Measurements from ENCODE around the gene TTLL13. TPM values are rescaled to one million over a fixed set of nuclear protein-coding genes. Genes with fewer than 3 reads are reported as not detected.

The TTLL13 gene
- total RNA-seq, 1 experiment from 2014 or later, result 0.14 TPM

GRCh38 chr15:90225504-90226234, 23.7 kb upstream of the TTLL13 start:
- DNase-seq, result no peak
- Histone ChIP-seq H3K27me3 (ENCODE audit: control insufficient read depth, insufficient read depth, low read length) (no peaks in the 10 kb centered on the region), H3K4me3 (ENCODE audit: insufficient read depth, low read depth, low read length) (no peak overlapping the region), H3K36me3 (replicated peaks; ENCODE audit: control insufficient read depth, insufficient read depth, low read length) (peaks cover 35% of the 10 kb centered on the region)

GRCh38 chr15:90227336-90227735, 22.0 kb upstream of the TTLL13 start:
- no peaks in the 10 kb centered on the region for H3K27me3 ChIP-seq (ENCODE audit: control insufficient read depth, insufficient read depth, low read length)
- peaks cover 32% of the 10 kb centered on the region for H3K36me3 ChIP-seq (replicated peaks; ENCODE audit: control insufficient read depth, insufficient read depth, low read length)
- DNase-seq, result peak; percentile 27
- H3K4me3 ChIP-seq (ENCODE audit: insufficient read depth, low read depth, low read length), result no peak overlapping the region

- peaks cover 32% of the 10 kb centered on the region for H3K36me3 ChIP-seq (replicated peaks; ENCODE audit: control insufficient read depth, insufficient read depth, low read length)
- H3K4me3 ChIP-seq (ENCODE audit: insufficient read depth, low read depth, low read length), result no peak overlapping the region
- no peaks in the 10 kb centered on the region for H3K27me3 ChIP-seq (ENCODE audit: control insufficient read depth, insufficient read depth, low read length)
- DNase-seq, result peak; percentile 42
Observed at GRCh38 chr15:90227816-90228772, 21.3 kb upstream of the TTLL13 start.

GRCh38 chr15:90228960-90229359, 20.4 kb upstream of the TTLL13 start:
- DNase-seq, result no peak
- Histone ChIP-seq H3K36me3 (replicated peaks; ENCODE audit: control insufficient read depth, insufficient read depth, low read length) (peaks cover 26% of the 10 kb centered on the region), H3K4me3 (ENCODE audit: insufficient read depth, low read depth, low read length) (no peak overlapping the region), H3K27me3 (ENCODE audit: control insufficient read depth, insufficient read depth, low read length) (no peaks in the 10 kb centered on the region)

- Histone ChIP-seq H3K4me3 (ENCODE audit: insufficient read depth, low read depth, low read length) (no peak overlapping the region), H3K36me3 (replicated peaks; ENCODE audit: control insufficient read depth, insufficient read depth, low read length) (peaks cover 17% of the 10 kb centered on the region), H3K27me3 (ENCODE audit: control insufficient read depth, insufficient read depth, low read length) (no peaks in the 10 kb centered on the region)
- peak; percentile 37 for DNase-seq
Observed at GRCh38 chr15:90230071-90230494, 19.3 kb upstream of the TTLL13 start.

- no peaks in the 10 kb centered on the region for H3K27me3 ChIP-seq (ENCODE audit: control insufficient read depth, insufficient read depth, low read length)
- H3K4me3 ChIP-seq (ENCODE audit: insufficient read depth, low read depth, low read length), result no peak overlapping the region
- peak; percentile 30 for DNase-seq
- peaks cover 17% of the 10 kb centered on the region for H3K36me3 ChIP-seq (replicated peaks; ENCODE audit: control insufficient read depth, insufficient read depth, low read length)
Observed at GRCh38 chr15:90230610-90231009, 18.7 kb upstream of the TTLL13 start.

- H3K27me3 ChIP-seq (ENCODE audit: control insufficient read depth, insufficient read depth, low read length), result no peaks in the 10 kb centered on the region
- peak; percentile 30 for DNase-seq
- no peak overlapping the region for H3K4me3 ChIP-seq (ENCODE audit: insufficient read depth, low read depth, low read length)
- peaks cover 13% of the 10 kb centered on the region for H3K36me3 ChIP-seq (replicated peaks; ENCODE audit: control insufficient read depth, insufficient read depth, low read length)
Observed at GRCh38 chr15:90231028-90232017, 18.0 kb upstream of the TTLL13 start.

- DNase-seq, result peak; percentile 25
- Histone ChIP-seq H3K27me3 (ENCODE audit: control insufficient read depth, insufficient read depth, low read length) (no peaks in the 10 kb centered on the region), H3K36me3 (replicated peaks; ENCODE audit: control insufficient read depth, insufficient read depth, low read length) (peaks cover 13% of the 10 kb centered on the region), H3K4me3 (ENCODE audit: insufficient read depth, low read depth, low read length) (no peak overlapping the region)
Observed at GRCh38 chr15:90232196-90232595, 17.2 kb upstream of the TTLL13 start.

GRCh38 chr15:90232941-90233386, 16.4 kb upstream of the TTLL13 start:
- Histone ChIP-seq H3K4me3 (ENCODE audit: insufficient read depth, low read depth, low read length) (peak overlapping the region; percentile 85), H3K27me3 (ENCODE audit: control insufficient read depth, insufficient read depth, low read length) (no peaks in the 10 kb centered on the region), H3K36me3 (replicated peaks; ENCODE audit: control insufficient read depth, insufficient read depth, low read length) (peaks cover 8% of the 10 kb centered on the region)
- DNase-seq, result no peak

- peak; percentile 100 for DNase-seq
- Histone ChIP-seq H3K36me3 (replicated peaks; ENCODE audit: control insufficient read depth, insufficient read depth, low read length) (peaks cover 4% of the 10 kb centered on the region), H3K4me3 (ENCODE audit: insufficient read depth, low read depth, low read length) (peak within 1 kb of the TSS; percentile 85), H3K27me3 (ENCODE audit: control insufficient read depth, insufficient read depth, low read length) (no peaks in the 10 kb centered on the region)
Observed at GRCh38 chr15:90233387-90234095, 15.8 kb upstream of the TTLL13 start, which contains the start of gene CIB1. CIB1 (minus strand) TSS chr15:90233941; CDS start chr15:90233885, 56 bp downstream.

GRCh38 chr15:90234096-90234988, 15.0 kb upstream of the TTLL13 start, which contains the start of gene GDPGP1:
GDPGP1 (plus strand) TSS chr15:90234209; CDS start chr15:90240909, 6,700 bp downstream.
- Histone ChIP-seq H3K27me3 (ENCODE audit: control insufficient read depth, insufficient read depth, low read length) (no peaks in the 10 kb centered on the region), H3K4me3 (ENCODE audit: insufficient read depth, low read depth, low read length) (peak within 1 kb of the TSS; percentile 85), H3K36me3 (replicated peaks; ENCODE audit: control insufficient read depth, insufficient read depth, low read length) (peaks cover 1% of the 10 kb centered on the region)
- DNase-seq, result no peak

GRCh38 chr15:90239371-90239770, 10.0 kb upstream of the TTLL13 start:
- no peaks in the 10 kb centered on the region; the same call in none of the 2 replicates for H3K36me3 ChIP-seq (replicated peaks; ENCODE audit: control insufficient read depth, insufficient read depth, low read length)
- H3K4me3 ChIP-seq (ENCODE audit: insufficient read depth, low read depth, low read length), result no peak overlapping the region
- H3K27me3 ChIP-seq (ENCODE audit: control insufficient read depth, insufficient read depth, low read length), result no peaks in the 10 kb centered on the region
- DNase-seq, result no peak
